Central memory CD8-positive, alpha-beta T cell (primary cell): ENCODE results near the gene CENPP.
"Not testable (repeated sequence)": the region's sequence is repeated elsewhere in the genome, so short reads cannot be mapped to it uniquely, and the experiment has no call there.

Source experiments
- ATAC-seq: fragments of 150-1000 bp; cut with Tn5 transposase; replicated peaks from 2 replicates; pipeline ENCODE4 v1.10.0; 2022; ENCODE audit warnings: mild to moderate bottlenecking, moderate FRiP score, moderate number of reproducible peaks; ENCODE audit not compliant: poor library complexity, severe bottlenecking; ENCODE audit errors: extremely low read depth
- DNase-seq, 2 donors: peaks; one replicate each; pipeline ENCODE4 v3.0.0; 2021; ENCODE audit warnings: low spot score in 2 of 2
- H3K27ac Mint-ChIP-seq: one replicate; pipeline ENCODE4 v1.8.0; 2022; ENCODE audit warnings: low read depth, mild to moderate bottlenecking, moderate library complexity, mixed read lengths
- H3K27me3 Mint-ChIP-seq: one replicate; pipeline ENCODE4 v1.8.0; 2022; ENCODE audit warnings: mixed read lengths
- H3K36me3 Mint-ChIP-seq: one replicate; pipeline ENCODE4 v1.8.0; 2022; ENCODE audit warnings: mild to moderate bottlenecking, moderate library complexity, mixed read lengths; ENCODE audit not compliant: insufficient read depth
- H3K4me1 Mint-ChIP-seq: one replicate; pipeline ENCODE4 v1.8.0; 2022; ENCODE audit warnings: mixed read lengths
- H3K4me3 Mint-ChIP-seq: one replicate; pipeline ENCODE4 v1.8.0; 2022; ENCODE audit warnings: mild to moderate bottlenecking, moderate library complexity, mixed read lengths
- H3K9me3 Mint-ChIP-seq: one replicate; pipeline ENCODE4 v1.8.0; 2022; ENCODE audit warnings: mixed read lengths

The CENPP gene

GRCh38 chr9:92619601-92620300 lies 294.0 kb downstream of the CENPP start:
- H3K4me3 Mint-ChIP-seq, result no peak overlapping the region
- peaks cover 39% of the 10 kb centered on the region for H3K36me3 Mint-ChIP-seq
- ATAC-seq, result no peak
- H3K27ac Mint-ChIP-seq, result no peak overlapping the region
- no peaks in the 10 kb centered on the region for H3K9me3 Mint-ChIP-seq
- H3K27me3 Mint-ChIP-seq, result no peaks in the 10 kb centered on the region
- DNase-seq, result no peak
- no peaks in the 10 kb centered on the region for H3K4me1 Mint-ChIP-seq

- Mint-ChIP-seq H3K27ac (peak overlapping the region; percentile 19), H3K9me3 (no peaks in the 10 kb centered on the region), H3K4me1 (no peaks in the 10 kb centered on the region), H3K27me3 (no peaks in the 10 kb centered on the region), H3K4me3 (no peak overlapping the region), H3K36me3 (peaks cover 31% of the 10 kb centered on the region)
- ATAC-seq, result no peak
- no peak for DNase-seq
Measured at GRCh38 chr9:92620845-92621244, 295.1 kb downstream of the CENPP start.

- ATAC-seq, DNase-seq, H3K27me3 Mint-ChIP-seq, H3K4me3 Mint-ChIP-seq, H3K27ac Mint-ChIP-seq, H3K9me3 Mint-ChIP-seq, H3K4me1 Mint-ChIP-seq: not testable (repeated sequence)
- peaks cover 27% of the 10 kb centered on the region for H3K36me3 Mint-ChIP-seq
Measured at GRCh38 chr9:92623936-92624335, 298.2 kb downstream of the CENPP start.

- no peak for DNase-seq
- Mint-ChIP-seq H3K36me3 (peaks cover 31% of the 10 kb centered on the region), H3K4me3 (no peak overlapping the region), H3K9me3 (no peaks in the 10 kb centered on the region), H3K4me1 (peaks cover 9% of the 10 kb centered on the region), H3K27me3 (no peaks in the 10 kb centered on the region), H3K27ac (peak overlapping the region; percentile 39)
- ATAC-seq, result no peak
Measured at GRCh38 chr9:92626484-92626883, 300.7 kb downstream of the CENPP start.

GRCh38 chr9:92627651-92628050 lies 301.9 kb downstream of the CENPP start:
- DNase-seq (no peak), ATAC-seq (no peak)
- H3K4me1 Mint-ChIP-seq, result peaks cover 13% of the 10 kb centered on the region
- H3K4me3 Mint-ChIP-seq, result no peak overlapping the region
- no peaks in the 10 kb centered on the region for H3K27me3 Mint-ChIP-seq
- peak overlapping the region; percentile 47 for H3K27ac Mint-ChIP-seq
- no peaks in the 10 kb centered on the region for H3K9me3 Mint-ChIP-seq
- peaks cover 30% of the 10 kb centered on the region for H3K36me3 Mint-ChIP-seq

GRCh38 chr9:92631452-92632343 lies 305.9 kb downstream of the CENPP start:
- H3K36me3 Mint-ChIP-seq, result peaks cover 38% of the 10 kb centered on the region
- peak; percentile 36 for ATAC-seq
- H3K4me3 Mint-ChIP-seq, result no peak overlapping the region
- peaks cover 13% of the 10 kb centered on the region for H3K4me1 Mint-ChIP-seq
- no peaks in the 10 kb centered on the region for H3K27me3 Mint-ChIP-seq
- DNase-seq, result no peak
- H3K9me3 Mint-ChIP-seq, result no peaks in the 10 kb centered on the region
- no peak overlapping the region for H3K27ac Mint-ChIP-seq

GRCh38 chr9:92632641-92633040 lies 306.9 kb downstream of the CENPP start:
- ATAC-seq (no peak), DNase-seq (no peak)
- Mint-ChIP-seq H3K4me3 (no peak overlapping the region), H3K4me1 (peaks cover 6% of the 10 kb centered on the region), H3K27me3 (no peaks in the 10 kb centered on the region), H3K36me3 (peaks cover 38% of the 10 kb centered on the region), H3K27ac (no peak overlapping the region), H3K9me3 (no peaks in the 10 kb centered on the region)

GRCh38 chr9:92633614-92634278 lies 308.0 kb downstream of the CENPP start:
- Mint-ChIP-seq H3K4me3 (no peak overlapping the region), H3K27me3 (no peaks in the 10 kb centered on the region), H3K4me1 (peaks cover 4% of the 10 kb centered on the region), H3K36me3 (peaks cover 34% of the 10 kb centered on the region), H3K27ac (no peak overlapping the region), H3K9me3 (no peaks in the 10 kb centered on the region)
- DNase-seq (no peak), ATAC-seq (no peak)

- Mint-ChIP-seq H3K9me3 (no peaks in the 10 kb centered on the region), H3K4me1 (peaks cover 4% of the 10 kb centered on the region), H3K27me3 (no peaks in the 10 kb centered on the region), H3K27ac (no peak overlapping the region), H3K36me3 (peaks cover 34% of the 10 kb centered on the region), H3K4me3 (no peak overlapping the region)
- ATAC-seq, result peak; percentile 49
- DNase-seq, result peak; percentile 49 to 51
Measured at GRCh38 chr9:92634712-92635605, 309.2 kb downstream of the CENPP start.

GRCh38 chr9:92635760-92636159 lies 310.0 kb downstream of the CENPP start:
- Mint-ChIP-seq H3K27me3 (no peaks in the 10 kb centered on the region), H3K27ac (no peak overlapping the region), H3K4me3 (no peak overlapping the region), H3K4me1 (peaks cover 4% of the 10 kb centered on the region), H3K36me3 (peaks cover 36% of the 10 kb centered on the region), H3K9me3 (no peaks in the 10 kb centered on the region)
- DNase-seq (no peak), ATAC-seq (no peak)

- peaks cover 39% of the 10 kb centered on the region for H3K36me3 Mint-ChIP-seq
- no peak overlapping the region for H3K27ac Mint-ChIP-seq
- no peak for DNase-seq
- no peaks in the 10 kb centered on the region for H3K9me3 Mint-ChIP-seq
- no peaks in the 10 kb centered on the region for H3K27me3 Mint-ChIP-seq
- peaks cover 4% of the 10 kb centered on the region for H3K4me1 Mint-ChIP-seq
- H3K4me3 Mint-ChIP-seq, result no peak overlapping the region
- no peak for ATAC-seq
Measured at GRCh38 chr9:92636627-92637026, 310.9 kb downstream of the CENPP start.

GRCh38 chr9:92637326-92637725 lies 311.6 kb downstream of the CENPP start:
- no peak for ATAC-seq
- Mint-ChIP-seq H3K4me1 (no peaks in the 10 kb centered on the region), H3K27me3 (no peaks in the 10 kb centered on the region), H3K9me3 (no peaks in the 10 kb centered on the region), H3K27ac (no peak overlapping the region), H3K4me3 (no peak overlapping the region), H3K36me3 (peaks cover 41% of the 10 kb centered on the region)
- no peak for DNase-seq
